GM12878 (cell line): ENCODE results near the gene MXRA7.

Experiments
- CTCF ChIP-seq, 3 experiments: IDR thresholded peaks in 2 of 3; conservative IDR thresholded peaks in 1 of 3; 2 replicates each; pipeline ENCODE4 v1.5.1; 2011; ENCODE audit warnings: low read depth in 3 of 3, low read length in 3 of 3, mild to moderate bottlenecking in 3 of 3, control low read depth in 2 of 3, moderate library complexity in 2 of 3, inconsistent platforms in 1 of 3, mixed read lengths in 1 of 3; ENCODE audit not compliant: control insufficient read depth in 2 of 3, insufficient read depth in 1 of 3; ENCODE audit errors: extremely low read depth in 1 of 3
- EP300 ChIP-seq, 2 experiments: fragments of 150-350 bp in 1 of 2; IDR thresholded peaks; 2 replicates each; pipeline ENCODE4 v1.6.1; 2011 to 2012; ENCODE audit warnings: low read depth in 2 of 2, low read length in 2 of 2, borderline replicate concordance in 1 of 2, improper control_type of control experiment in 1 of 2, inconsistent platforms in 1 of 2; ENCODE audit not compliant: control insufficient read depth in 1 of 2
- FOXM1 ChIP-seq: IDR thresholded peaks from 2 replicates; pipeline ENCODE4 v1.6.1; 2012; ENCODE audit warnings: low read depth, mild to moderate bottlenecking, inconsistent platforms, low read length, moderate library complexity
- MLLT1 ChIP-seq: fragments of 450-650 bp; IDR thresholded peaks from 2 replicates; pipeline ENCODE4 v1.6.1; 2016; ENCODE audit warnings: mild to moderate bottlenecking
- NRF1 ChIP-seq: conservative IDR thresholded peaks from 2 replicates; pipeline ENCODE4 v1.6.1; 2011; ENCODE audit warnings: mild to moderate bottlenecking, low read depth, low read length, improper control_type of control experiment
- RFX5 ChIP-seq: IDR thresholded peaks from 2 replicates; pipeline ENCODE4 v1.6.1; 2011; ENCODE audit warnings: low read depth, low read length, improper control_type of control experiment
- STAT1 ChIP-seq: fragments of 450-650 bp; conservative IDR thresholded peaks from 2 replicates; pipeline ENCODE4 v1.6.1; 2014; ENCODE audit warnings: antibody characterized with exemption, mild to moderate bottlenecking
- ZBTB11 ChIP-seq: fragments of 450-650 bp; formaldehyde crosslinking; IDR thresholded peaks from 2 replicates; pipeline ENCODE4 v1.5.0; 2022; ENCODE audit warnings: mild to moderate bottlenecking, missing genetic modification characterization
- ZBTB40 ChIP-seq: fragments of 450-650 bp; IDR thresholded peaks from 2 replicates; pipeline ENCODE4 v1.6.1; 2016; ENCODE audit warnings: mild to moderate bottlenecking, moderate library complexity, borderline replicate concordance

GRCh38 chr17:76755285-76755684 lies 44.5 kb upstream of the MXRA7 start:
- TF ChIP-seq CTCF (IDR thresholded peaks at IDR 0.05 in 2 of 3, conservative IDR thresholded peaks at IDR 0.05 in 1 of 3; ENCODE audit: control insufficient read depth in 2 of 3, extremely low read depth in 1 of 3, insufficient read depth in 1 of 3, low read depth in 3 of 3, low read length in 3 of 3) (no peak), ZBTB40 (no peak), STAT1 (no peak), EP300 (IDR thresholded peaks at IDR 0.05; ENCODE audit: borderline replicate concordance in 1 of 2, control insufficient read depth in 1 of 2, low read depth in 2 of 2, low read length in 2 of 2) (no peak), RFX5 (no peak), ZBTB11 (no peak), NRF1 (no peak), MLLT1 (no peak), FOXM1 (no peak)
